Right lobe of liver (tissue), 6 donors: ENCODE results near the gene HOATZ. TPM values are rescaled to one million over a fixed set of nuclear protein-coding genes. Genes with fewer than 3 reads are reported as not detected.

Experiments
- ATAC-seq, 4 donors: fragments of 200-7000 bp; cut with Tn5 transposase; one replicate each; pipeline ENCODE4 v1.9.1; 2020; ENCODE audit warnings: mild to moderate bottlenecking in 4 of 4, moderate library complexity in 4 of 4
- DNase-seq, 3 donors: peaks; one replicate each; pipeline ENCODE4 v3.0.0-alpha.2; 2020
- H3K27ac ChIP-seq, 3 donors: fragments of 200-600 bp; one replicate each; pipeline ENCODE4 v1.8.0; 2022
- H3K27me3 ChIP-seq, 2 donors: fragments of 200-600 bp; one replicate each; pipeline ENCODE4 v1.8.0; 2022
- H3K36me3 ChIP-seq, 4 donors: fragments of 200-600 bp; sonication (generic) in 1 of 4; one replicate each; pipeline versions ENCODE4 v1.5.1 to v1.8.0; 2017 to 2022; ENCODE audit warnings: control low read depth in 1 of 4
- H3K4me1 ChIP-seq, 4 donors: fragments of 200-600 bp; sonication (generic) in 1 of 4; one replicate each; pipeline versions ENCODE4 v1.5.1 to v1.8.0; 2017 to 2022; ENCODE audit warnings: control low read depth in 1 of 4
- H3K4me3 ChIP-seq, 3 donors: fragments of 200-600 bp; one replicate each; pipeline ENCODE4 v1.8.0; 2022
- H3K9me3 ChIP-seq, 4 donors: fragments of 200-600 bp; sonication (generic) in 1 of 4; one replicate each; pipeline versions ENCODE4 v1.5.1 to v1.8.0; 2017 to 2022; ENCODE audit warnings: control low read depth in 1 of 4
- CTCF ChIP-seq, 4 donors: fragments of 200-600 bp in 3 of 4; fragments of 450-650 bp in 1 of 4; IDR thresholded peaks; one replicate each; pipeline versions ENCODE4 v1.5.1 to v1.8.0; 2016 to 2022; ENCODE audit warnings: antibody characterized with exemption in 4 of 4, mild to moderate bottlenecking in 2 of 4
- POLR2A ChIP-seq: fragments of 450-650 bp; IDR thresholded peaks from one replicate; pipeline ENCODE4 v1.6.1; 2017; ENCODE audit warnings: antibody characterized with exemption, mild to moderate bottlenecking
- WGBS: methylation state at CpG from one replicate; pipeline ENCODE4 v1.1.6; 2018; ENCODE audit warnings: low coverage, low lambda C conversion rate; ENCODE audit not compliant: insufficient coverage; ENCODE audit errors: missing lambda C conversion rate; 5-methylcytosine and 5-hydroxymethylcytosine counted together
- intact Hi-C, 2 donors: fragments of 100-400 bp; cut with DNase I; formaldehyde crosslinking; loops; one replicate each; pipeline versions ENCODE4 v1.11.2 to v1.14.1; 2022
- total RNA-seq, 6 experiments: library from RNA; depleted of rRNA in 2 of 6; stranded (reverse); fragments of >200 nt in 2 of 6; fragmentation: NEBNext Ultra II Directional in 3 of 6; extraction: Animal tissue kit (Norgen Biotek cat#: 25700) in 3 of 6; gene quantifications; one replicate each; pipeline versions ENCODE4 v1.1.0 to v1.2.4, GENCODE V29; 2016 to 2023
- donor health status: DM: no; HTN: yes; CAD: no.
- donor health status: DM: no; HTN: no; CAD: no.
- donor health status: DM: no; HTN: no; CAD: no.
- donor health status: DM: no; HTN: yes; CAD: no.
- donor health status: DM: no; HTN: yes; CAD: no.

The HOATZ gene
- total RNA-seq, 6 experiments from 2014 or later: not detected

- WGBS: 19% methylated on average over 15 of the region's 70 CpGs
- H3K4me3 ChIP-seq: peak within 1 kb of the TSS; percentile 32 to 39 (median 36)
- peak within 1 kb of the TSS in 1 of 3 donors; percentile 57 for H3K27ac ChIP-seq
- DNase-seq: peak in 2 of 3 donors; percentile 51 to 57
- H3K27me3 ChIP-seq: peaks cover 0 to 18% of the 10 kb centered on the region in 2 donors
- TF ChIP-seq CTCF (IDR thresholded peaks at IDR 0.05) (no peak), POLR2A (no peak)
- H3K9me3 ChIP-seq: no peaks in the 10 kb centered on the region
- no peaks in the 10 kb centered on the region for H3K36me3 ChIP-seq
- peak; percentile 45 to 58 (median 50) for ATAC-seq
- intact Hi-C loops: no loop called here
- H3K4me1 ChIP-seq: peaks cover 0 to 12% (median 3%) of the 10 kb centered on the region in 4 donors
These were observed 25.7 kb downstream of the HOATZ start, which contains the start of gene LAYN for GRCh38 chr11:111540114-111540936. TSS of gene LAYN (plus strand) at chr11:111540720. CDS start at chr11:111540844, 124 bp downstream.

GRCh38 chr11:111540937-111541253 is 26.3 kb downstream of the HOATZ start:
- Histone ChIP-seq H3K27me3 (peaks cover 0 to 18% of the 10 kb centered on the region in 2 donors), H3K36me3 (no peaks in the 10 kb centered on the region), H3K4me3 (peak overlapping the region; percentile 32 to 39 (median 36)), H3K27ac (peak overlapping the region in 1 of 3 donors; percentile 57), H3K4me1 (peaks cover 0 to 12% (median 3%) of the 10 kb centered on the region in 4 donors), H3K9me3 (no peaks in the 10 kb centered on the region)
- no CpG with 5 or more reads among the region's 22 CpGs for WGBS
- ATAC-seq (peak; percentile 12 to 29 (median 20)), DNase-seq (no peak)
- TF ChIP-seq POLR2A: no peak
- TF ChIP-seq CTCF (IDR thresholded peaks at IDR 0.05): no peak
- intact Hi-C loops: no loop called here

- H3K27ac ChIP-seq: peak overlapping the region in 1 of 3 donors; percentile 57
- ATAC-seq: peak; percentile 46 to 64 (median 58)
- 6% methylated on average over 15 of the region's 41 CpGs for WGBS
- H3K9me3 ChIP-seq: no peaks in the 10 kb centered on the region
- H3K4me3 ChIP-seq: peak overlapping the region; percentile 32 to 39 (median 36)
- TF ChIP-seq POLR2A: no peak
- TF ChIP-seq CTCF (IDR thresholded peaks at IDR 0.05): no peak
- H3K27me3 ChIP-seq: peaks cover 0 to 18% of the 10 kb centered on the region in 2 donors
- peaks cover 0 to 12% (median 3%) of the 10 kb centered on the region in 4 donors for H3K4me1 ChIP-seq
- no peaks in the 10 kb centered on the region for H3K36me3 ChIP-seq
- peak; percentile 37 to 58 (median 46) for DNase-seq
- intact Hi-C loops: no loop called here
These were observed 26.9 kb downstream of the HOATZ start for GRCh38 chr11:111541254-111542061.

- no peak for TF ChIP-seq POLR2A
- no peak for TF ChIP-seq CTCF (IDR thresholded peaks at IDR 0.05)
- no peaks in the 10 kb centered on the region for H3K36me3 ChIP-seq
- DNase-seq: no peak
- no peak for ATAC-seq
- no peak overlapping the region for H3K4me3 ChIP-seq
- no peaks in the 10 kb centered on the region for H3K9me3 ChIP-seq
- intact Hi-C loops: no loop called here
- no peak overlapping the region for H3K27ac ChIP-seq
- peaks cover 0 to 18% of the 10 kb centered on the region in 2 donors for H3K27me3 ChIP-seq
- peaks cover 0 to 12% (median 3%) of the 10 kb centered on the region in 4 donors for H3K4me1 ChIP-seq
- WGBS: 62% methylated on average over 6 of the region's 10 CpGs
These were observed 28.2 kb downstream of the HOATZ start for GRCh38 chr11:111542606-111543275.
